Measurements from ENCODE around the gene TOMM34. TPM values are rescaled to one million over a fixed set of nuclear protein-coding genes. Genes with fewer than 3 reads are reported as not detected.

Gene TOMM34
- total RNA-seq, 1 experiment from 2014 or later = 52.9 TPM

DNA sequence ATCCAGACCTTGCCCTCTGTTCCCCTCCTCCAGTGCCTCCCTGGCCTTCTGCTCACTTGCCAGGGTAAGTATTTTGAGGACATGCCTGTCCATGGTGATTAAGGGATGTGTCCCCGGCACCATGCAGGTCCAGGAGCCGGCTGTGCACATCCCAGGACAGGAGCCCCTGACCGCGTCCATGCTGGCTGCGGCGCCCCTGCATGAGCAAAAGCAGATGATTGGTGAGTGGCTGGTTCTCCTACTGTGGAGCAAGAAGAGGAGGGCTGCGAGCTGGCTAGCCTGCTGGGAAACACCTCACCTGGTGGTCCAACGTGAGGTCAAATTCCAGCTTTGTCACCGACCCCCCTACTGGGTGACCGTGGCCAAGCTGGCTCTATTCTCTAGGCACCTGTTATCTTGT, 23.7 kb downstream of the TOMM34 start:
- no peak for DNase-seq (ENCODE audit: extremely low read depth, low read depth)

DNA sequence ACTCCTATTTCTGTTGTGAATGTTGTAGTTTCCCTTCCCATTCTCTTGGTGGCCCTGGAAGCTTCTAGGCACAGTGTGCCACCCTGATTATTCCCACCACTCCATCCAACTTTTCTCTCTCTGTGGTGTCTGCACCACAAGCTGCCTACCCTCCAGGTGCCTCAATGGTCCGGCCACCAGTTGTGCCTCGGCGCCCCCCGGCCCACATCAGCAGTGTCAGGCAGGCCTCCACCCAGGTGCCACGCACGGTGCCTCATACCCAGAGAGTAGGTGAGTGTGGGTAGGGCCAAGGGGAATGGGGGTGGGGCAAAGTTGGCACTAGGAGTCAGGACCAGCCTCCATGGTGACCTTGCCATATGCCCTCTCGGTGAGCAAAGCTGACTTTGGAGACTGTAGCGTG, 27.3 kb downstream of the TOMM34 start:
- no peak for DNase-seq (ENCODE audit: extremely low read depth, low read depth)

DNA sequence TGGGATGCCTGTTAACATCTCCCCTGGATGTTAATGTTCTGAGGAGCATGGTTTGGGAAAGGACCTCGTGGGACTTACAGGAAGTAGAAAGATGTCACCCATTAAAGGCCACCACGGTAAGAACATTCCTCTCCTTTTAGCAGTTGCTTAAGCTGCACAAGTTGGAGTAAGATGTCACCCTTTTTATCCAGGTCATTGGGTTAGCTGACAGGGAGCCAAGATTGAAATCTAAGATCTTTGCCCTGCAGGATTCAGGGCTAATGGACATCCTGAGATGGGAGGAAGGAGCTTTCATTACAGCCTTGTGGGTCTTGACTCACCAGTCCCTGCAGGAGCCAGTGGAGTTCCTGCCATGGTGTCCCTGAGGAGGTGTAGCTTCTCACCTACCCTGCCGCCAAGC, 28.3 kb downstream of the TOMM34 start:
- DNase-seq (ENCODE audit: extremely low read depth, low read depth) = no peak

DNA sequence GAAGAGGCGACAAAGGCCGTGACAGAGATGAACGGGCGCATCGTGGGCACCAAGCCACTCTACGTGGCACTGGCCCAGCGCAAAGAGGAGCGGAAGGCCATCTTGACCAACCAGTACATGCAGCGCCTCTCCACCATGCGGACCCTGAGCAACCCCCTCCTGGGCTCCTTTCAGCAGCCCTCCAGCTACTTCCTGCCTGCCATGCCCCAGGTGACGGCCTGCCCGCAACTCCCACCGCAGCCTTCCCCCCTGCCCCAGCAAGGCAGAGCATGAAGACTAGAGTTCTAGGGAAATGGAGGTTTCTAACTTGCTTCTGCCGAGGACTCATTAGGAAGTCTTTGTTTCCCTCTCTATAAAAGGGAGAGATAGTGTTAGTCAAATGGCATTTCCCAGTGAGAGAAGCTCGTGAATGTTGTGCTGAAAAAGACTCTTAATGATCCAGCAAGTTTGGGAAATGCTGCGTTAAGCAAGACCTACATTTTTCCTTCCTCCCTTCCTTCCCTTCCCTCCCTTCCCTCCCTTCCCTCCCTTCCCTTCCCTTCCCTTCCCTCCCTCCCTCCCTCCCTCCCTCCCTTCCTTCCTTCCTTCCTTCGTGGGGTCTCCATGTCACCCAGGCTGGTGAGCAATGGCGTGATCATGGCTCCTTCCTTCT, 29.6 kb downstream of the TOMM34 start:
- no peak for DNase-seq (ENCODE audit: extremely low read depth, low read depth)

DNA sequence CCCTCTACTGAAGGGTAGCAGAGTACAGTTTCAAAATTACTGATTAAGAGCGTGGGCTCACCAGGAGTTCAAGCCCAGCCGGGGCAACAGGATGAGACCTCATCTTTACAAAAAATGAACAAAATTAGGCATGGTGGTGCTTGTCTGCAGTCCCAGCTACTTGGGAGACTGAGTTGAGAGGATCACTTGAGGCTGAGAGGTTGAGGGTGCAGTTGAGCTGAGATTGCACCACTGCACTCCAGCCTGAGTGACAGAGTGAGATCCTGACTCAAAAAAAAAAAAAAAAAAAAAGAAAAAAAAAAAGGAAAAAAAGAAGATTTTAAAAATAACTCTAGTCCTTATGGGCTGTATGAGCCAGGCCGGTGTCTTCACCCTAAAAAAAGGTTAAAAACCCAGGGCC, 31.6 kb downstream of the TOMM34 start:
- no peak for DNase-seq (ENCODE audit: extremely low read depth, low read depth)

DNA sequence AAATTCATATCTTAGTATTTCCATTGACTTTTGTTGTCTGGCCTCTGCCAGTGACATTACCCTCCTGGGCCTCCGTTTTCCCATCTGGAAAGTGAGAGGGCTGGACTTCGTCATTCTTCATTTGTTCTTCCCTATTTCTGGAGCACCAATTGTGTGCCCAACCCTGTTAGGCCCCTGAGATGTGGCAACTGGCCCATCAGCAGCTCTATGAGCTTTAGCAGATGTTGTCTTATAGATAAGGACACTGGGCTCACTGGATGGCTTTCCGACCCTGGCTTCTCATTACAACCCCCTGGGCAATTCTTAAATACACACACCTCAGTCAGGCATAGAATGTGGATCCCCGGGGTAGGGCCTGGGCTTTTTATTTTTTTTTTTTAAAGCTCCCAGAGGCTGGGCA, 35.7 kb downstream of the TOMM34 start:
- no peak for DNase-seq (ENCODE audit: extremely low read depth, low read depth)

DNA sequence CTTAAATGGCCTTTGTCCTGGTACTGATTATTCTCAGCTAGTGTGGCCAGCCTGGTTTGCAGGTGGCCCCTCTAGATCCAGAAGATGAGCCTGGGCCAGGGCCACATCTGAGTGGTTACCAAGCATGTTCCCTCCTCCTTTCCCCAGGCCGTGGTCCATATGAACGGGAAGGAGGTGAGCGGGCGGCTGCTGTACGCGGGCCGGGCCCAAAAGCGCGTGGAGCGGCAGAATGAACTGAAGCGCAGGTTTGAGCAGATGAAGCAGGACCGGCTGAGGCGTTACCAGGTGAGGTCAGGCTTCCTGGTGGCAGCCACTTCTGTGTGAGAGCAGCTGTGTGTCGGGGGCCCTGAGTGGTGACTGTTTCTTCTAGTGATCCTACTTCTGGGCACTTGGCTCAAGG, 38.8 kb downstream of the TOMM34 start:
- DNase-seq (ENCODE audit: extremely low read depth, low read depth) = no peak

DNA sequence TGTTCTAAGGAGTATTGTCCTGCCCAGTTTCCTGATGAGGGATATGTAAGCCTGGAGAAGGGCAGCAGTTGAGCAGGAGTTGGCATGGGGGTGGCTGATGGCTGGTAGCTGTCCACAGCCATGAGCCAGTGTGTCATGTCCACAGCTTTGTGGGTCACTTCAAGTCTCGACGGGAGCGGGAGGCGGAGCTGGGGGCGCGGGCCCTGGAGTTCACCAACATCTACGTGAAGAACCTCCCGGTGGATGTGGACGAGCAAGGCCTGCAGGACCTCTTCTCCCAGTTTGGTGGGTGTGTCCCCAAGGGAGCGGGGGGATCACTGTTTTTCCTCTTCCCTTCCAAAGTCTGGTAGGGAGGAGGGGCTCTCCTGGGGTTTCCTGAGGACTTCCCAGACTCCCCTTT, 41.4 kb downstream of the TOMM34 start:
- DNase-seq (ENCODE audit: extremely low read depth, low read depth) = no peak

DNA sequence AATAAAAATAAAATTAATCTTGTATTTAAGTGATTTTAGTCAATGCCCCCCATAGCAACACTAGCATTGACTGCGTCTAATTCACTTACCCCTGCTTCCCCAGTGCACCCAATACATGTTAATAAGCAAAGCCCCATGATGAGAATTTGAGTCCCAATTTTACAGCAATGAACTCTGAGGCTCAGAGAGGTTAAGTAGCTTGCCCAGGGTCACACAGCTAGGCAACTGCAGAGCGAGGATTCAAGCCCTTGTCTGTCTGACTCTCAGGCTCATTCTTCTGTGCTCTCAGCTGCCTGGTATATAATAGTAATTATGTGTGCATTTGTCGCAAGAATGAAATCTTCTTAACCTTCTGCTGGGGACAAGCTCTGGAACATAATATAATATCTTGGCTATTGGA, 41.9 kb downstream of the TOMM34 start:
- DNase-seq (ENCODE audit: extremely low read depth, low read depth) = no peak

DNA sequence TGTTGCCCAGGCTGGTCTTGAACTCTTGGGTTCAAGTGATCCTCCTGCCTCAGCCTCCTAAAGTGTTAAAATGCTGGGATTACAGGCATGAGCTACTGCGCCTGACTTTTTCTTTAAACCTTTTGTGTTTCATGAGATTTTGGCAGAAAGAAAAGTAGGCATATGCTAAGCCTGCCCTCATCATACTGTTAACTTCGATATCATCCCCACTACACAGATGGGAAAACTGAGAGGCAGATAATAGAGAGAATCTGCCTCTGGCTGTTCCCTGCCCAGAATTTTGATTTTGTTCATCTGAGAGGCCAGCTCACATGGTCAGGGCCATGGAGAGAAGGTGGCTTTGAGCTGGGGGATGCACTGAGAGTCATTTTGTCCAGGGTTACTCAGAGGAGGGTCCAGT, 42.8 kb downstream of the TOMM34 start:
- DNase-seq (ENCODE audit: extremely low read depth, low read depth) = no peak

DNA sequence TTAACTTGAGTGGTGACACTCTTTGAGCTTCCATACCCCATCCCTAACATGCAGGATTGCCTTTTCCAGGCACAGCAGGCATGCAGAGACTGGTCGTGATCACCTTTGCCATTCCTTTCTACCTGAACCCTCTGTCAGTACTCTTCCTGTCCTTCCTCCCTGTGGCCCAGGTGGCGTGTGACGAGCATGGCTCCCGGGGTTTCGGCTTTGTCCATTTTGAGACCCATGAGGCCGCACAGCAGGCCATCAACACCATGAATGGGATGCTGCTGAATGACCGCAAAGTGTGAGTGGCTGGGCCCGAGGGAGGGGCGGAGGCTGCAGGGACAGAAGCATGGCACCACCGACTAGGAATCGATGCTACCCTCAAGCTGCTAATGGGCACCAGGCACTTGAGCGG, 43.6 kb downstream of the TOMM34 start:
- no peak for DNase-seq (ENCODE audit: extremely low read depth, low read depth)

DNA sequence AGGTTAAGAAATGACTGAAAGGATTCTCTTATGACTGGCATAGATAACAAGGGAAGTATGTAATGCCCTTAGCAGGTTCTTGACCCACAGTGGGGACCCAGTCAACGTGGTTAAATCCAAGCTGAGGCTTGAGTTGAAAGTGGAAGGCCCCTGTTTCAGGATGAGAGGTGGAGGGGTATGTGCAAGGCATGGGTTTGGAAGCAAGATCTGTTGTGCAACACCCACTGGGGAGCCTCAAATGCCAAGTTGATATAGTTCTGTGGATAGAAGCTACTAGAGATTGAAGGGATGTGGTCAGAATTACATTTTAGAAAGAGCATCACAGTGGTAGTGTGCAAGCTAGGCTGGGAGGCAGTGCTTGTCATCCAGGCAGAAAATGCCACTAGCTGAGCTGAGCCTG, 45.3 kb downstream of the TOMM34 start:
- no peak for DNase-seq (ENCODE audit: extremely low read depth, low read depth)

DNA sequence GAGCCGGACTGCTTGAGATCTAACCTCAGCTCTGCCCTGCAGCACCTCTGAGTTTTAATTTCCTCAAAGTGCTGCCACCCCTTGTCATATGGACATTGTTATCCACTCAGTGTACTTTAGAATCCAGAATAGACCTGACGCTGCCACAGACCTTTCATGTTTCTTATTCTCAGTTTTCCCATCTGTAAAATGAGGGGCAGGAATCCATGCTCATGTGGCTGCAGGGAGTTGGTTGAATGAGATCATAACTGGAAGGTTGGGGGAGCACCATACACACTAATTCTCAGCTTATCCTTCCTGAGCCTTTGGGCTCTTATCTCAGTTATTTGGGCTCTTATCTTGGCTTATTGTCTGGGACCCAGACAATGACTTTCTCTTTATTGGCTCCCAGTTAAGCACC, 48.0 kb downstream of the TOMM34 start:
- no peak for DNase-seq (ENCODE audit: extremely low read depth, low read depth)

DNA sequence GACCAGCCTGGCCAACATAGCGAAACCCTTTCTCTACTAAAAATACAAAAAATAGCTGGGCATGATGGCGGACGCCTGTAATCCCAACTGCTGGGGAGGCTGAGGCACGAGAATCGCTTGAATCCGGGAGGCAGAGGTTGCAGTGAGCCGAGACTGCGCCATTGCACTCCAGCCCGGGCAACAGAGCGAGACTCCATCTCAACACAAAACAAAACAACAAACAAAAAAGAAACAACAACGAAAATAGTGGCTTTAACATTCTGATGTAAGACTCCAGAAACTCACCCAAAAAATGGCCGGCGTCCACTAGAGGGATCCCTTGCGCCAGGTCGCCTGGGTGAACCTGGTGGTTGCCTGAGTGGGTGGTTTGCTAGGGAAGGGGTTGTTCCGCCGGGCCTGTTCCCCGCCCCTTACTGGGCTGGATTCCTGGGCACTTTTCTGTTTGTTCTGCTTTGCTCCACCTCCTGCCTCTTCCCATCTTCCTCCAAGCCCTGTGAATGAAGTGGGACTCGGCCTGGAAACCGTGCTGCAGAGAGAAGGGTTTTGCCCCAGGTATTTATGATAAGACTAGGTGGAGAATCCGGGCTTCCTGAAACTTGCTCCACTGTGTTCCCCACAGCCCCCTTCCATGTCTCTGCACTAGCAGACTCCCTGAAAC, 48.8 kb downstream of the TOMM34 start:
- peak; percentile 85 for DNase-seq (ENCODE audit: extremely low read depth, low read depth)

DNA sequence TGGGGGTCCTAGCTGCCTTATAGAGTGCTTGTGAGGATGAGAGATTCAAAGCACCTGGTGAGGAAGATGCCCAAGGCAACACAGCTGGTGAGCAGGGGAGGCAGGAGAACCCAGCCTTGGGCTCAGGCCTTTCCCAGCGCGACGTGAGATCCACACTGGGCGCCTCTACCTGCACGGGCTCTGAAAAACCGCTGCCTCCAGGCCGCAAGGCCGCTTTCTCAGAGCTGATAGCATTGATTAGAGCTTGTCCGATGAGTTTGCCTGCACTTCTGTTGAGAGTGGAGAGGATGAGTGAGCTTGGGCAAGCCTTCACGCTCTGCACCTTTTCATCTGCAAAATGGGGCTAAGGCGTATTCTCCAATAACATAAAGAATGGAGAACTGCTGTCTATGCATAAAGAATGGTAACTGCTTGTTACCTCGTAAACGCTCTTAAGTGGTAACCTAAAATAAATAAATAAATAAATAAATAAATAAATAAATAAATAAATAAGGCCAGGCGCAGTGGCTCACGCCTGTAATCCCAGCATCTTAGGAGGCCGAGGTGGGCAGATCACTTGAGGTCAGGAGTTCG, 49.4 kb downstream of the TOMM34 start:
- DNase-seq (ENCODE audit: extremely low read depth, low read depth) = no peak

DNA sequence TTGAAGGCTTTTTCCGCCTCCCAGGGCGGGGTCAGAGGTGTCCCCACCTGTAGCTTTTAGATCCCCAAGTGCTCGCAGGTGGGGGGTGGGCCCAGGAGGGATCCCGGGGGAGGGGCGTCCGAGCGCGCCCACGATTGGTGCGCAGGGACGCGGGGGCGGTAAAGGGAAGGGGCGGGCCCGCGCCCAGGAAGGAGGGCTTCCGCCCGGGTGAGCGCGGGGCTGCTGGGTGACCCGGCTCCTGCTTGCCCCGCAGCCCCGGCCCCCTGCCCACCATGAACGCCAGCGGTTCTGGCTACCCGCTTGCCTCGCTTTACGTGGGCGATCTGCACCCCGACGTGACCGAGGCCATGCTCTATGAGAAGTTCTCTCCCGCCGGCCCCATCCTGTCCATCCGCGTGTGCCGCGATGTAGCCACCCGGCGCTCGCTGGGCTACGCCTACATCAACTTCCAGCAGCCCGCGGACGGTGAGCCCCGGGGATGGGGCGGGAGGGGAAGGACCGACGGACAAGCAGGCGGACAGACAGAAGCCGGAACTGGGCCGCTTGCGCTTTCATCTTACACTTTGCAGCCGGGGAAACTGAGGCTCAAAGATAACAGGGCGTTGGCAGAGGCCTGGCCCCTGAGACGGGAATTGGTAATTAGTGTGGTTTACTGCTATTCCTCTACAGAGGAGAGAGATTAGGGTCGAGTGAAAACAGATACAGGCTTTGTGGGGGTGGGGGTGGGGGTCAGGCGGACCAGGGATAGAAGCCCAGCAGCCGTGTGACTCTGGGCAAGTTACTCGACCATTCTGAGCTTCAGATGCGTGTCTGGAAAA, 50.1 kb downstream of the TOMM34 start, which contains the start of gene PABPC1L:
Gene PABPC1L (plus strand): TSS at position 189 of the 818 bp plus-strand sequence. CDS start 84 bp downstream, at position 273.
- peak; percentile 40 for DNase-seq (ENCODE audit: extremely low read depth, low read depth)

DNA sequence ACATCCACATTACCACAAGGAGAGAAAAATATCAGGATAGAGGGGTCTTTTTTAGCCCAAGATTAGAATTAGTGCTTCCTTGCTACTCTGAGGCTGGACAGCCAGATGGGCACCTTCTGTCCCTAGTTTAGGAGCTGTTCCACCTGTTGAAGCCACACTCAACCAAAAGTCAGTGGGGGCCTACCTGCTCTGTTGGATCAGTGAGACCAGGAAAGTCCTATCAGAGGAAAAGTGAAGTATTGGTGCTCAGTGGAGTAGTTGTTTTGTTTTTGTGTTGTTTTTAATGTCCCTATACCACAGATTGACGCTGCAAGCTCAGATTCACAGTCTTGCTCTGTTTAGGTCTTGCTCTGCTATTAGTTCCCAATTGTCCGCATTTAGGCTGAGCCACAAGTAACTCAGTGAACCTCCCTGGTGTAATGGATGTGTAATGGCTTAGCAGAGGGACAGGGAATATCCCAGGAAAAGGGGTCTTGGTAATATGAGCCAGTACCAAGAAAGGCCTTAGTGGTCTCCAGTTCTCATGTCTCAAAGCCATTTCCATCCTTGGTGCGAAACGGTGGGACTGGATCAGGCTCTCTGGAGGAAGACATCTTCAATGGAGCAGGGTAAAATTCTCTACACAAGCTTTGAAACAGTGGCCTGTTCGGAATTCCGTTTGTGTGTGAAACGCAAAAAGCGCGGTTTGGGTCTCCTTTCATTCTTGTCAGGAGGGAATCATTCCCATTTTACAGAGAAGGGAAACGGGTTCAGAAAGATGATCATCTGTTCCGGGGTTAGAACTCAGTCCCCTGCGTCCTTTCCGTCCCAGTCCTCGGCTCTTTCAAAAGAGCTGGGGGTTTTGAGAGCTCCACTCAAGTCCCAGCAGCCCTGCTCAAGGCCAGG, 51.0 kb downstream of the TOMM34 start:
- DNase-seq (ENCODE audit: extremely low read depth, low read depth) = no peak

DNA sequence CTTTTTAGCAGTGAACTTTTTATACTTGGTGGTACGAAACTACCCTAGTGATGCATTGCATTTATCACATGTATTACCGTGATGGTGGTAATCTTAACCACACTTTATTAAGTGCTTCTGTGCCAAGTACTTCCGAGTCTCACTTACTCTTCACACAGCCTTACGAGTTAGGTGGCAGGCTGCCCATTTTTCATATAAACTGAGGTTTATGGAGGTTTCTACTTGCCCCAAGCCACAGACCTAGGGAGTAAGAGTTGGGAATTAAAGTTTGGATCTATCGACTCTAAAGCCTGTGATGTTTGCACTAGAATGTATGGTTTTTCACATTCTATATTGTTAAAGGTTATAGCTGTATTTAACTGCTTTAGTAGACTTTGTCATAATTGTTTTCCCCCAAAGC, 55.8 kb downstream of the TOMM34 start:
- DNase-seq (ENCODE audit: extremely low read depth, low read depth) = no peak

DNA sequence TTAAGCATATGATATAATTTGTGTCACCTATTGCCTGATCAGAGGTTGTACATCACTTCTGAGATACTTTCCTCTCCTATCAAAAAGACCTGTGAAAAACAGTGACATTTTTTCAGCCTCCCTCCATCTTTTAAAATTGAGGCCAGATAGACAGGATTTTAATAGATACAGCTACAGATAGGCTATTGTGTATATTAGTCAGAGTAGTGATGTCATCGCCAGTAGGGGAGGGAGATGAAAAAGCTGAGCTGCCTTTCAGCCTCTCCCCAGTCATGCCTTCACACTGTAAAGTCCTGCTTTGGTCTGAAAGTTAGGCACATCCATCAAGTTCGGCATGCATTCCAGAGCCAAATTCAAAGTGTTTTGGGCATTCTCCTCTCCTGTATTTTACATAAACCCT, 58.2 kb downstream of the TOMM34 start:
- DNase-seq (ENCODE audit: extremely low read depth, low read depth) = no peak

DNA sequence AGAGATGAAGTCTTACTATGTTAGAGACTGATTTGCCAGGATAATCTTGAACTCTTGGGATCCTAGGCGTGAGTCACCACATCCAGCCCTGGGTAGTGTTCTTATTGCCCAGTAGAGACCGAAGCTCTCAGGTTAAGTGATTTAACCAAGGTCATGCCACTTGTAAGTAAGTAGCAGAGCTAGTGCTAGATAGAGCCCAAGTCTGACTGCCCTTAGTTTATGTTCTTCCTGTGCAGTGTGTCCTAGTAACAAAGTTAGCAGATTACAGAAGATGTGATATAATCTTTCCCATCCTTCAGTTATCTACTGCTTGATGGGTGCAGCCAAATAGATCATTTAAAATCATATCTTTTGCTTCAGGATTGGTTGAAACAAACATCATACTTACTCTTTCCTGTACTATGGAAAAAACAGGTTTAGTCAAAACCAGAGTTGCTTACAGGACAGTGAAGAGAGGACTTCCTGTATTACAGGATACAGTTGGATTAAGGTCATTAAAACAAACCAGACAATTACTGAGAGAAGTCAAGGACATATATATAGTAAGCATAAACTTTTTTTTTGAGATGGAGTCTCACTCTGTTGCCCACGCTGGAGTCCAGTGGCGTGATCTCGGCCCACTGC, 59.9 kb downstream of the TOMM34 start:
- DNase-seq (ENCODE audit: extremely low read depth, low read depth) = no peak
